OCI-LY7 (cell line): Measurements from ENCODE around the gene TRIM3.

Experiments
- EZH2phosphoT487 ChIP-seq: fragments of 200-600 bp; sonication (generic); IDR thresholded peaks from 2 replicates; pipeline ENCODE4 v1.6.1; 2018; ENCODE audit warnings: low read depth, borderline replicate concordance, mild to moderate bottlenecking, mixed run types, antibody characterized with exemption, low read length, moderate library complexity, mixed read lengths
- TF ChIP-seq, protein P1 (sequence below): fragments of 200-600 bp; sonication (generic); conservative IDR thresholded peaks from 2 replicates; pipeline ENCODE4 v1.5.1; 2014; ENCODE audit warnings: mild to moderate bottlenecking, antibody characterized with exemption, low read length, moderate library complexity, mixed read lengths

DNA sequence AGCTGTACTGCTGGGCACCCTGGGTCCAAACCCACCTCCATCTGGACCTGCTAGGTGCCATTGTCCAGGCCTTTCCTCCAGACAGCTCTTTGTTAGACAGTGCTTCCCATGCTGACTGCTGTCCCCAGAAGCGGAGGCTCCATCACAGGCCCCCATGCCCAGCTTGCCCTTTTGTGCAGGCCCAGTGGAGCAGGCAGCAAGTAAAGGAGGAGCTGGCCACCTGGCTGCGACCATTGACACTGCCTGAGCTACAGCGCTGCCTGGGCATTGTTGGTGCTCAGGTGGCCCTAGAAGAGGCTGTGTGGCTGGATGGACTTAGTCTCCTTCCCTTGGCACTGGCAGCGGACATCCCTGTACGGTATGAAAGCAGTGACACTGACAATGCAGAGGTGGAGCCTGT lies 24.8 kb upstream of the TRIM3 start:
- TF ChIP-seq, protein P1, sequence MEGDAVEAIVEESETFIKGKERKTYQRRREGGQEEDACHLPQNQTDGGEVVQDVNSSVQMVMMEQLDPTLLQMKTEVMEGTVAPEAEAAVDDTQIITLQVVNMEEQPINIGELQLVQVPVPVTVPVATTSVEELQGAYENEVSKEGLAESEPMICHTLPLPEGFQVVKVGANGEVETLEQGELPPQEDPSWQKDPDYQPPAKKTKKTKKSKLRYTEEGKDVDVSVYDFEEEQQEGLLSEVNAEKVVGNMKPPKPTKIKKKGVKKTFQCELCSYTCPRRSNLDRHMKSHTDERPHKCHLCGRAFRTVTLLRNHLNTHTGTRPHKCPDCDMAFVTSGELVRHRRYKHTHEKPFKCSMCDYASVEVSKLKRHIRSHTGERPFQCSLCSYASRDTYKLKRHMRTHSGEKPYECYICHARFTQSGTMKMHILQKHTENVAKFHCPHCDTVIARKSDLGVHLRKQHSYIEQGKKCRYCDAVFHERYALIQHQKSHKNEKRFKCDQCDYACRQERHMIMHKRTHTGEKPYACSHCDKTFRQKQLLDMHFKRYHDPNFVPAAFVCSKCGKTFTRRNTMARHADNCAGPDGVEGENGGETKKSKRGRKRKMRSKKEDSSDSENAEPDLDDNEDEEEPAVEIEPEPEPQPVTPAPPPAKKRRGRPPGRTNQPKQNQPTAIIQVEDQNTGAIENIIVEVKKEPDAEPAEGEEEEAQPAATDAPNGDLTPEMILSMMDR, result no peak
- TF ChIP-seq EZH2phosphoT487, result no peak
